Erythroblast (primary cell): ENCODE measurements around the gene TMPRSS6.

Experiments used
- GATA1 ChIP-seq: IDR thresholded peaks from 2 replicates; pipeline ENCODE4 v1.6.1; 2011; ENCODE audit warnings: low read depth, mild to moderate bottlenecking, control low read depth, low read length, moderate library complexity
- POLR2A ChIP-seq: IDR thresholded peaks from 2 replicates; pipeline ENCODE4 v1.6.1; 2011; ENCODE audit warnings: mild to moderate bottlenecking, low read length

- TF ChIP-seq POLR2A (no peak), GATA1 (no peak)
Observed at GRCh38 chr22:37072673-37073072, 36.8 kb downstream of the TMPRSS6 start.
